Measurements from ENCODE around the gene AFM. TPM values are rescaled to one million over a fixed set of nuclear protein-coding genes. Genes with fewer than 3 reads are reported as not detected.
"Not testable (repeated sequence)": the region's sequence is repeated elsewhere in the genome, so short reads cannot be mapped to it uniquely, and the experiment has no call there.

Gene AFM
- total RNA-seq, 1 donor from 2014 or later, result not detected

GRCh38 chr4:73538162-73538561, 56.6 kb downstream of the AFM start:
- Mint-ChIP-seq H3K4me1 (no peaks in the 10 kb centered on the region), H3K27me3 (peaks cover 8% of the 10 kb centered on the region), H3K36me3 (ENCODE audit: low read depth) (no peaks in the 10 kb centered on the region), H3K9me3 (no peaks in the 10 kb centered on the region), H3K27ac (no peak overlapping the region), H3K4me3 (no peak overlapping the region)
- CTCF ChIA-PET, result interaction anchor here (0.6 kb wide), 1 partner anchor 39 kb away, joined by 3 read pairs; no protein-coding TSS in a partner anchor
- TF ChIP-seq, protein P1, sequence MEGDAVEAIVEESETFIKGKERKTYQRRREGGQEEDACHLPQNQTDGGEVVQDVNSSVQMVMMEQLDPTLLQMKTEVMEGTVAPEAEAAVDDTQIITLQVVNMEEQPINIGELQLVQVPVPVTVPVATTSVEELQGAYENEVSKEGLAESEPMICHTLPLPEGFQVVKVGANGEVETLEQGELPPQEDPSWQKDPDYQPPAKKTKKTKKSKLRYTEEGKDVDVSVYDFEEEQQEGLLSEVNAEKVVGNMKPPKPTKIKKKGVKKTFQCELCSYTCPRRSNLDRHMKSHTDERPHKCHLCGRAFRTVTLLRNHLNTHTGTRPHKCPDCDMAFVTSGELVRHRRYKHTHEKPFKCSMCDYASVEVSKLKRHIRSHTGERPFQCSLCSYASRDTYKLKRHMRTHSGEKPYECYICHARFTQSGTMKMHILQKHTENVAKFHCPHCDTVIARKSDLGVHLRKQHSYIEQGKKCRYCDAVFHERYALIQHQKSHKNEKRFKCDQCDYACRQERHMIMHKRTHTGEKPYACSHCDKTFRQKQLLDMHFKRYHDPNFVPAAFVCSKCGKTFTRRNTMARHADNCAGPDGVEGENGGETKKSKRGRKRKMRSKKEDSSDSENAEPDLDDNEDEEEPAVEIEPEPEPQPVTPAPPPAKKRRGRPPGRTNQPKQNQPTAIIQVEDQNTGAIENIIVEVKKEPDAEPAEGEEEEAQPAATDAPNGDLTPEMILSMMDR (IDR thresholded peaks at IDR 0.05), result no peak
- intact Hi-C loops (cut with micrococcal nuclease), result no loop called here
- DNase-seq (no peak), ATAC-seq (ENCODE audit: low read depth) (no peak)
- POLR2A ChIA-PET, result no interaction called here

DNA sequence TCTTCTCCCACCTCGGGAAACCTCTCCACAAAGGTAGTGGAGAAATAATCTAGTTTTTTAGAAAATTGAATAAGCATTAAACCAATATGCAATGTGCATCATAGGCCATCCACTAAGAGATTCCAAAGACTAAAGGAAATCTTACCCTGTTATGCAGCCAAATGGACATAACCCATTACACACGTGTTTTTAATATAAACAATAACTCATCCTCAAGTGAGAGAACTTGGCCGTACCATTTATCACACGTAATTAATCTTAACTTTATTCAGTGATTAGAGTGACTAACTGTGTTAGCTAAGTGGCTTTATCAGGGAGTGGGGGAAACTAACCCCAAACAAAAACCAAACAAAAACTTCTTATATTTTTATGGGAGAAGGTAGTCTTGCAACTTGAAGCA, 57.8 kb downstream of the AFM start:
- no peaks in the 10 kb centered on the region for H3K4me1 Mint-ChIP-seq
- intact Hi-C loops (cut with micrococcal nuclease), result no loop called here
- no peak overlapping the region for H3K4me3 Mint-ChIP-seq
- ATAC-seq (ENCODE audit: low read depth), result no peak
- TF ChIP-seq, protein P1 (IDR thresholded peaks at IDR 0.05), result no peak
- no peak overlapping the region for H3K27ac Mint-ChIP-seq
- peaks cover 8% of the 10 kb centered on the region for H3K27me3 Mint-ChIP-seq
- H3K9me3 Mint-ChIP-seq, result no peaks in the 10 kb centered on the region
- no peaks in the 10 kb centered on the region for H3K36me3 Mint-ChIP-seq (ENCODE audit: low read depth)
- ChIA-PET CTCF (no interaction called here), POLR2A (no interaction called here)
- DNase-seq, result no peak

DNA sequence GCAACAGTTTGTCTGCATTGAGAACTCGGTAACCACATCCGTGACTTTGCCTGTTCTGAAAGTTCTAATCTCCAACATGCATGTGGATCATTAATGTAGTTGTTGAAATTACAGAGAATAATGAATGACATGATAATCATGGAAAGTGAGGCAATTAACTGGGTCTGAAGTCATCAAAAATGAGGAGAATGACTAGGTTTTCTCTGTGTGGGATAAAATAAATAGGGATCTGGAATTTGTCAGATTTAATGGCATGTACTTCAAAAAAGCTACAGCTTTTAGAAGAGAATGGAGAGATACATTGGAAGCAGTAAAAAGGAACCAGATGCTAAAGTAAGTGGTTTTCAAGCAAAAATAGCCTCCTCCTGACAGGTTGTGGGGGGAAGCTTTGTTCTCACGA, 59.3 kb downstream of the AFM start:
- Mint-ChIP-seq H3K36me3 (ENCODE audit: low read depth) (no peaks in the 10 kb centered on the region), H3K9me3 (no peaks in the 10 kb centered on the region), H3K4me1 (no peaks in the 10 kb centered on the region), H3K27ac (no peak overlapping the region), H3K27me3 (peaks cover 5% of the 10 kb centered on the region), H3K4me3 (no peak overlapping the region)
- ChIA-PET CTCF (no interaction called here), POLR2A (no interaction called here)
- no peak for ATAC-seq (ENCODE audit: low read depth)
- intact Hi-C loops (cut with micrococcal nuclease), result no loop called here
- no peak for DNase-seq
- TF ChIP-seq, protein P1 (IDR thresholded peaks at IDR 0.05), result no peak

- H3K4me1 Mint-ChIP-seq, result no peaks in the 10 kb centered on the region
- POLR2A ChIA-PET, result no interaction called here
- H3K27ac Mint-ChIP-seq, result no peak overlapping the region
- H3K27me3 Mint-ChIP-seq, result peaks cover 3% of the 10 kb centered on the region
- H3K9me3 Mint-ChIP-seq, result no peaks in the 10 kb centered on the region
- TF ChIP-seq, protein P1 (IDR thresholded peaks at IDR 0.05), result no peak
- no peak for DNase-seq
- no peak for ATAC-seq (ENCODE audit: low read depth)
- intact Hi-C loops (cut with micrococcal nuclease), result no loop called here
- H3K4me3 Mint-ChIP-seq, result no peak overlapping the region
- H3K36me3 Mint-ChIP-seq (ENCODE audit: low read depth), result no peaks in the 10 kb centered on the region
- CTCF ChIA-PET, result no interaction called here
These were observed 59.7 kb downstream of the AFM start for GRCh38 chr4:73541251-73541650.

DNA sequence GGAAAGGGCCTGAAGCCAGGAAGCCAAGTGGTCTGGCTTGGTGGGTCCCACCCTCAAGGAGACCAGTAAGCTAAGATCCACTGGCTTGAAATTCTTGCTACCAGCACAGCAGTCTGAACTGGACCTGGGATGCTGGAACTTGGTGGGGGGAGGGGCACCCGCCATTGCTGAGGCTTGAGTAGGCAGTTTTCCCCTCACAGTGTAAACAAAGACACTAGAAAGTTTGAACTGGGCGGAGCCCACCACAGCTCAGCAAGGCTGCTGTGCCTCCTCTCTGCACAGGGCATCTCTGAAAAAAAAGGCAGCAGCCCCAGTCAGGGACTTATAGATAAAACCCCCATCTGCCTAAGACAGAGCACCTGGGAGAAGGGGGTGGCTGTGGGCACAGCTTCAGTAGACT, 63.1 kb downstream of the AFM start:
- no peak for ATAC-seq (ENCODE audit: low read depth)
- TF ChIP-seq, protein P1 (IDR thresholded peaks at IDR 0.05), result no peak
- ChIA-PET CTCF (no interaction called here), POLR2A (no interaction called here)
- Mint-ChIP-seq H3K4me3 (no peak overlapping the region), H3K4me1 (no peaks in the 10 kb centered on the region), H3K27me3 (no peaks in the 10 kb centered on the region), H3K9me3 (no peaks in the 10 kb centered on the region), H3K36me3 (ENCODE audit: low read depth) (no peaks in the 10 kb centered on the region), H3K27ac (no peak overlapping the region)
- no peak for DNase-seq
- intact Hi-C loops (cut with micrococcal nuclease), result no loop called here

GRCh38 chr4:73550865-73551264, 69.3 kb downstream of the AFM start:
- POLR2A ChIA-PET; H3K36me3 Mint-ChIP-seq (ENCODE audit: low read depth); ATAC-seq (ENCODE audit: low read depth); intact Hi-C loops (cut with micrococcal nuclease); H3K27me3 Mint-ChIP-seq; H3K4me1 Mint-ChIP-seq; CTCF ChIA-PET; H3K9me3 Mint-ChIP-seq; H3K4me3 Mint-ChIP-seq; DNase-seq; H3K27ac Mint-ChIP-seq: not testable (repeated sequence)

All from activated B cell treated with CpG ODN at 0.5 μM for 24 hours (primary cell).